ENCODE measurements around the gene SLC38A10. TPM values are rescaled to one million over a fixed set of nuclear protein-coding genes. Genes with fewer than 3 reads are reported as not detected.

SLC38A10 gene
- total RNA-seq, 4 donors from 2014 or later: 126 to 206 (median 169) TPM

DNA sequence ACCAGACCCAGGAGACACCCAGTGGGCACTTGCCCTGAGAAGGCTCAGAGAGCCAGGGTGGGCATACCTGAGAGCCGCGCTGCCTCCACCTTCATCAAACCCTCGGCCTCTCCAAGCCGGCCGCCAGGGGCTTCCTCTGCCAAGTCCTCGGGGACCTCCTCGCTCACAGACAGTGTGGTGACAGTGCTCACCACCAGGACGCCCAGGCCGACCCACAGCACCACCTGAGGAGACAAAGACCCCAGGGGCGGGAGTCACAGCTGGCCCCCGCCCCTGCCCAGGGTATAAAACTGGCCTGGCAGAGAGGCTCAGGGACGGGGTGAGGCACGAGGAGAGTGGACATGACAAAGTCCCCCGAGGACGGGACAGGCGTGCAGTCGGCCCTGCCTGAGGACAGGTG, 34.9 kb downstream of the SLC38A10 start:
- Histone ChIP-seq H3K4me1 (peaks cover 0 to 20% (median 2%) of the 10 kb centered on the region in 4 donors), H3K27me3 (no peaks in the 10 kb centered on the region), H3K27ac (no peak overlapping the region), H3K4me3 (no peak overlapping the region), H3K36me3 (peaks cover 0 to 82% (median 0%) of the 10 kb centered on the region in 3 donors), H3K9me3 (no peaks in the 10 kb centered on the region)
- TF ChIP-seq POLR2A (IDR thresholded peaks at IDR 0.05) (no peak), CTCF (IDR thresholded peaks at IDR 0.05) (no peak)
- DNase-seq: no peak

DNA sequence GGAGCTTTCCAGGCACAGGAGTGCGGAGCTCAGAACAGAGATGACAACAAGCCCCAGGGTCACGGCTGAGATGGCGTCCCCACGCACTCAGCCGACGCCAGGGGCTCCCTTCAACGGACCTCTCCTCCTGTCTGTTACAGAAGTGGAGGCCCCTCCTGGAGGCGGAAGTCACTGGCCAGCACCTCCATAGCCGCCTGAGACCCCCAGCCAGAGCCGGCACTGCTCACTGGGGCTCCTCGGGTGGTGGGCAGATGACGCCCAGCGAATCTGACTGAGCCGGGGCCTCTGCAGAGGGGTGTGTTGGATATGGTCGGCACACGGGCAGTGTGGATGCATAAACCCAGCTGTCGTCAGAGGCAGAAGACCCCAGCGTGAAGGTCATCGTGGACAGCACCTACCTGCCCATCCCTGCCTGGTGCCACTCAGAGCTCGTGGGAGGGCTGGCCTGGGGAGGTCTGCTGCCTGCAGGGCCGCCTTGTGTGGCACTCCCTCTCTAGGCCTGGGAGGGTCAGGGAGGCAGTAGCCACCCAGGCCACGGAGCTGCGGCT, 36.0 kb downstream of the SLC38A10 start:
- H3K27me3 ChIP-seq: no peaks in the 10 kb centered on the region
- H3K4me1 ChIP-seq: peaks cover 0 to 26% (median 2%) of the 10 kb centered on the region in 4 donors
- no peaks in the 10 kb centered on the region for H3K9me3 ChIP-seq
- no peak overlapping the region for H3K4me3 ChIP-seq
- TF ChIP-seq CTCF (IDR thresholded peaks at IDR 0.05) (no peak), POLR2A (IDR thresholded peaks at IDR 0.05) (no peak)
- peaks cover 0 to 71% (median 0%) of the 10 kb centered on the region in 3 donors for H3K36me3 ChIP-seq
- DNase-seq: no peak
- H3K27ac ChIP-seq: no peak overlapping the region

DNA sequence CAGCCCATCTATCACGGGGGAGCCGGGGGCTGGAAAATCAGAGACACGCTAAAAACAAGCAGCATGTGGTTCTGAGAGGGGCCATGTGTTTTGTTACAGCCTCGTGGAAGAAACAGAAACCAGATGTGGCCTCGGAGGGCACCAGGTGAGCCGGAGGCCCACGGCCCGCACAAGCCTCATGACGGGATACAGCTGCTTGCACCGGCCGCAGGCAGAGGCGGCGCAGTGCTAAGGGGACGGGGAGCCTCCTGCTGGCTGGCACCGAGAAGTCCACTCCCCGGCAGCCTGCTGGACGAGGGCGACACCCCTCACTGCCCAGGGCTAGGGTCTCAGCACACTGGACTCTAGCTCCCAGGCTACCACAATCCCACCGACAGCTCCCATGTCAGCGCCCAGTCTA, 36.8 kb downstream of the SLC38A10 start:
- no peak for TF ChIP-seq POLR2A (IDR thresholded peaks at IDR 0.05)
- no peak for TF ChIP-seq CTCF (IDR thresholded peaks at IDR 0.05)
- DNase-seq: no peak
- no peaks in the 10 kb centered on the region for H3K9me3 ChIP-seq
- H3K4me3 ChIP-seq: no peak overlapping the region
- H3K4me1 ChIP-seq: peaks cover 0 to 27% (median 2%) of the 10 kb centered on the region in 4 donors
- H3K27ac ChIP-seq: no peak overlapping the region
- peaks cover 0 to 63% (median 0%) of the 10 kb centered on the region in 3 donors for H3K36me3 ChIP-seq
- H3K27me3 ChIP-seq: no peaks in the 10 kb centered on the region

GRCh38 chr17:81257533-81257932, 37.6 kb downstream of the SLC38A10 start:
- Histone ChIP-seq H3K36me3 (peaks cover 0 to 62% (median 0%) of the 10 kb centered on the region in 3 donors), H3K4me3 (no peak overlapping the region), H3K9me3 (no peaks in the 10 kb centered on the region), H3K27ac (no peak overlapping the region), H3K4me1 (peaks cover 0 to 35% (median 2%) of the 10 kb centered on the region in 4 donors), H3K27me3 (no peaks in the 10 kb centered on the region)
- DNase-seq: no peak
- TF ChIP-seq CTCF (IDR thresholded peaks at IDR 0.05) (no peak), POLR2A (IDR thresholded peaks at IDR 0.05) (no peak)

GRCh38 chr17:81256616-81257015, 38.5 kb downstream of the SLC38A10 start:
- Histone ChIP-seq H3K4me3 (no peak overlapping the region), H3K9me3 (no peaks in the 10 kb centered on the region), H3K27me3 (no peaks in the 10 kb centered on the region), H3K27ac (no peak overlapping the region), H3K4me1 (peaks cover 0 to 43% (median 5%) of the 10 kb centered on the region in 4 donors), H3K36me3 (peaks cover 0 to 59% (median 0%) of the 10 kb centered on the region in 3 donors)
- no peak for DNase-seq
- TF ChIP-seq CTCF (IDR thresholded peaks at IDR 0.05) (no peak), POLR2A (IDR thresholded peaks at IDR 0.05) (no peak)
